Body of pancreas (tissue), 4 donors: ENCODE measurements around the gene LIG4. TPM values are rescaled to one million over a fixed set of nuclear protein-coding genes. Genes with fewer than 3 reads are reported as not detected.
A peak's percentile ranks its signal among the peaks of the same experiment; 100 is the strongest.

ENCODE experiments used
- ATAC-seq: fragments of 150-250 bp; one replicate; pipeline ENCODE4 v1.9.1; 2016
- DNase-seq, 4 donors: peaks; one replicate each; pipeline ENCODE4 v3.0.0-alpha.2; 2019
- H3K27ac ChIP-seq, 4 donors: fragments of 200-600 bp; sonication (generic); 1 replicate in 3 of 4; 2 replicates in 1 of 4; pipeline versions ENCODE4 v1.5.1 to v1.6.1; 2016 to 2019; ENCODE audit warnings: mild to moderate bottlenecking in 1 of 4, mixed read lengths in 1 of 4, moderate library complexity in 1 of 4
- H3K27me3 ChIP-seq, 2 donors: fragments of 200-600 bp; sonication (generic); one replicate each; pipeline ENCODE4 v1.6.0; 2016; ENCODE audit warnings: mild to moderate bottlenecking in 1 of 2
- H3K36me3 ChIP-seq, 2 donors: fragments of 200-600 bp; sonication (generic); replicated peaks in 1 of 2; 2 replicates each; pipeline ENCODE4 v1.5.1; 2016; ENCODE audit warnings: low read depth in 2 of 2; ENCODE audit not compliant: insufficient read depth in 1 of 2
- H3K4me1 ChIP-seq: fragments of 200-600 bp; sonication (generic); one replicate; pipeline ENCODE4 v1.6.0; 2016
- H3K4me3 ChIP-seq, 2 donors: fragments of 200-600 bp; sonication (generic); 1 replicate in 1 of 2; 2 replicates in 1 of 2; pipeline ENCODE4 v1.5.1; 2016 to 2019
- H3K9me3 ChIP-seq, 3 donors: fragments of 200-600 bp; sonication (generic); 1 replicate in 2 of 3; 2 replicates in 1 of 3; pipeline ENCODE4 v1.5.1; 2016
- POLR2A ChIP-seq, 3 donors: fragments of 450-650 bp; IDR thresholded peaks; one replicate each; pipeline ENCODE4 v1.6.1; 2016; ENCODE audit warnings: antibody characterized with exemption in 3 of 3, mild to moderate bottlenecking in 2 of 3
- WGBS, 2 donors: methylation state at CpG; one replicate each; pipeline ENCODE4 v1.1.5; 2017; 5-methylcytosine and 5-hydroxymethylcytosine counted together
- intact Hi-C: fragments of 100-400 bp; cut with DNase I; formaldehyde crosslinking; loops from one replicate; pipeline ENCODE4 v1.15.1; 2023
- total RNA-seq, 2 donors: library from RNA; depleted of rRNA; stranded (reverse); fragments of >200 nt; gene quantifications; one replicate each; pipeline ENCODE4 v1.1.0, GENCODE V29; 2016
- TF ChIP-seq, protein P1 (sequence below), 7 experiments: fragments of 450-650 bp in 4 of 7; fragments of 200-600 bp in 3 of 7; sonication (generic) in 3 of 7; IDR thresholded peaks; one replicate each; pipeline ENCODE4 v1.5.1; 2016 to 2019; ENCODE audit warnings: antibody characterized with exemption in 7 of 7

The LIG4 gene
- total RNA-seq = 1 to 10 TPM; 5.9 to 7.5 TPM

GRCh38 chr13:108215436-108215835 is at the start of gene LIG4:
Gene LIG4, minus strand, starts transcription at chr13:108215536. Its CDS starts 4,268 bp downstream, at chr13:108211268.
- peaks cover 42% of the 10 kb centered on the region for H3K4me1 ChIP-seq
- H3K27me3 ChIP-seq = no peaks in the 10 kb centered on the region
- ATAC-seq = peak; percentile 77
- H3K27ac ChIP-seq = peak within 1 kb of the TSS in 3 of 4 donors; percentile 44 to 65 (median 55)
- H3K9me3 ChIP-seq = no peaks in the 10 kb centered on the region
- H3K36me3 ChIP-seq = no peaks in the 10 kb centered on the region
- intact Hi-C loops = no loop called here
- peak; percentile 92 to 94 (median 94) for DNase-seq
- TF ChIP-seq, protein P1, sequence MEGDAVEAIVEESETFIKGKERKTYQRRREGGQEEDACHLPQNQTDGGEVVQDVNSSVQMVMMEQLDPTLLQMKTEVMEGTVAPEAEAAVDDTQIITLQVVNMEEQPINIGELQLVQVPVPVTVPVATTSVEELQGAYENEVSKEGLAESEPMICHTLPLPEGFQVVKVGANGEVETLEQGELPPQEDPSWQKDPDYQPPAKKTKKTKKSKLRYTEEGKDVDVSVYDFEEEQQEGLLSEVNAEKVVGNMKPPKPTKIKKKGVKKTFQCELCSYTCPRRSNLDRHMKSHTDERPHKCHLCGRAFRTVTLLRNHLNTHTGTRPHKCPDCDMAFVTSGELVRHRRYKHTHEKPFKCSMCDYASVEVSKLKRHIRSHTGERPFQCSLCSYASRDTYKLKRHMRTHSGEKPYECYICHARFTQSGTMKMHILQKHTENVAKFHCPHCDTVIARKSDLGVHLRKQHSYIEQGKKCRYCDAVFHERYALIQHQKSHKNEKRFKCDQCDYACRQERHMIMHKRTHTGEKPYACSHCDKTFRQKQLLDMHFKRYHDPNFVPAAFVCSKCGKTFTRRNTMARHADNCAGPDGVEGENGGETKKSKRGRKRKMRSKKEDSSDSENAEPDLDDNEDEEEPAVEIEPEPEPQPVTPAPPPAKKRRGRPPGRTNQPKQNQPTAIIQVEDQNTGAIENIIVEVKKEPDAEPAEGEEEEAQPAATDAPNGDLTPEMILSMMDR (IDR thresholded peaks at IDR 0.05) = no peak
- TF ChIP-seq POLR2A (IDR thresholded peaks at IDR 0.05) = peak in 2 of 3 donors; percentile 34 to 36
- H3K4me3 ChIP-seq = peak within 1 kb of the TSS in 1 of 2 donors; percentile 37
- 0 to 1% methylated on average over 7 to 23 of the region's 26 CpGs for WGBS, 2 donors

DNA sequence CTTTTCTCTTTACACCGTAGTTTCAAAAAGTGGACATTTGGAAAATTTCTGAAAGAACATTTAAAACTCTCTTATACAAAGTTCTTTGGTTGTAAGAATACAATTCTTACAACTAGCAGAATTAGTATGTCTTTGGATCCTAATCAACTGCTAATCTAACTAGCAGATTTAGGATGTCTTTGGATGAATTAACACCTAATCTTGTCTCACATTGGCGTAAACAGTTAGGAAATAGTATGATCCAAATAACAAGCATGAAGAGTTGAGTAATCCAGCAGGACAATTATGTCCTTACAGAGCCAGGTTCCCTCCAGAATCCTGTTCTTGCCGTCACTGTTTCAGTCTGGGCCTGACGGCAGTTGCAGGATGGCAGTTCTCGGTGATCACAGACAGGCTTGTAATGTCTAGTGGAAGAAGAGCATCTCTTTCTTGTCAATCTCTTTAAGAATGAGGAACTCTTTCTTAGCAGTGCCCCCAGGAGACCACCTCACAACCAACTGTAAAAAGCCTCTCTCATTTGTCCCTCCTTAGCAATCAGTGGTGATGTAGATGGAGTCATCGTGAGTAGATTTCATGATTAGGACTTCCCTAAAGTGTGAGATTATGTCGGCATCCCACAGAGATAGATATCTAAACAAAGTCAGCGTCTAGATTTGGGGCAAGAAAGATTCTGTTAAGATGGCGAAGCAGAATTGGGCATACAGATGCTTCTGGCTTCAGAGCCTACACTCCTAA is 48.5 kb upstream of the LIG4 start:
- ATAC-seq (no peak), DNase-seq (no peak)
- Histone ChIP-seq H3K27me3 (no peaks in the 10 kb centered on the region), H3K27ac (no peak overlapping the region), H3K4me1 (no peaks in the 10 kb centered on the region), H3K4me3 (no peak overlapping the region), H3K36me3 (no peaks in the 10 kb centered on the region), H3K9me3 (no peaks in the 10 kb centered on the region)
- no peak for TF ChIP-seq POLR2A (IDR thresholded peaks at IDR 0.05)
- TF ChIP-seq, protein P1 (IDR thresholded peaks at IDR 0.05) = no peak
- intact Hi-C loops = no loop called here
- WGBS, 2 donors = 92 to 95% methylated on average over 9 of the region's 9 CpGs

- intact Hi-C loops = no loop called here
- peaks cover 0 to 5% (median 0%) of the 10 kb centered on the region in 3 donors for H3K9me3 ChIP-seq
- H3K27ac ChIP-seq = no peak overlapping the region
- no peak overlapping the region for H3K4me3 ChIP-seq
- WGBS, 2 donors = 31 to 33% methylated on average over 2 of the region's 2 CpGs
- no peaks in the 10 kb centered on the region for H3K4me1 ChIP-seq
- no peaks in the 10 kb centered on the region for H3K27me3 ChIP-seq
- DNase-seq (no peak), ATAC-seq (no peak)
- H3K36me3 ChIP-seq = no peaks in the 10 kb centered on the region
- TF ChIP-seq POLR2A (IDR thresholded peaks at IDR 0.05) = no peak
- TF ChIP-seq, protein P1 (IDR thresholded peaks at IDR 0.05) = no peak
Measured at GRCh38 chr13:108257248-108257647, 41.9 kb upstream of the LIG4 start.

DNA sequence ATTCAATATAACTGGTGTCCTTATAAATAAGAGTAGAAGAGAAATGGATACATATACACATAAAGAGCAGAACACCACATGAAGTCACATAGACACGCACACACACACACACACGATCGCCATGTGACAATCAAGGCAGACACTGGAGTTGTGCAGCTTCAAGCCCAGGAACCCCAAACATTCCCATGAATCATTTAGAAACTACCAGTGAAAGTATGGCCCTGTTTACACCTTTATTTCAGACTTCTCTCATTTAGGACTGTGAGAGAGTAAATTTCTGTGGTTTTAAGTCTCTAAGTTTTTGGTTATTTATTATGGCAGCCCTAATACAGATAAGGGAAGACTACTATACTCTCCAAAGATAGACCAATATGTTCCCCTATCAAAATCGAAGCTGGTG is 33.8 kb upstream of the LIG4 start:
- DNase-seq = no peak
- no peak for TF ChIP-seq POLR2A (IDR thresholded peaks at IDR 0.05)
- TF ChIP-seq, protein P1 (IDR thresholded peaks at IDR 0.05) = no peak
- no peak overlapping the region for H3K27ac ChIP-seq
- no peak overlapping the region for H3K4me3 ChIP-seq
- H3K27me3 ChIP-seq = no peaks in the 10 kb centered on the region
- ATAC-seq = no peak
- peaks cover 0 to 5% (median 0%) of the 10 kb centered on the region in 3 donors for H3K9me3 ChIP-seq
- intact Hi-C loops = no loop called here
- no peaks in the 10 kb centered on the region for H3K4me1 ChIP-seq
- 65 to 71% methylated on average over 4 of the region's 4 CpGs for WGBS, 2 donors
- no peaks in the 10 kb centered on the region for H3K36me3 ChIP-seq

DNA sequence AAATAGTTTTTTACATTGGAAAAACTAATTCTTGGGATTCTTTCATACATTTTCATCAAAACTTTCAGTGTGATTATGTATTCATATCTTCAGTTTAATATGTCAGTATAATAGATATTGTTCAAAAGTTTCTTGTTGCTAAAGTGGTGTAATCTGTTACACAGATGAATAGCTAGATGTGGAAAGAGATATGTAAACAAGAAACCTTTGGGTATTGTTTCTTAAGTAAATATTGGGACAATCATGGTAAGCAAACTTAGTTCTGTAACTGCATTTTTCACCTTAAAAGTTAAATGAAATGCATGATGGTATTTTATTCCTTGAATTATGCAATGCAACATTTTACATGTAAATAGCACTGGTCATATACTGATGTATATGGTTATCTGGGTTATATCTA is 15.0 kb upstream of the LIG4 start:
- peaks cover 16% of the 10 kb centered on the region for H3K4me1 ChIP-seq
- H3K4me3 ChIP-seq = no peak overlapping the region
- DNase-seq (no peak), ATAC-seq (no peak)
- no peaks in the 10 kb centered on the region for H3K36me3 ChIP-seq
- no peak overlapping the region for H3K27ac ChIP-seq
- TF ChIP-seq, protein P1 (IDR thresholded peaks at IDR 0.05) = no peak
- TF ChIP-seq POLR2A (IDR thresholded peaks at IDR 0.05) = no peak
- intact Hi-C loops = no loop called here
- H3K27me3 ChIP-seq = no peaks in the 10 kb centered on the region
- no peaks in the 10 kb centered on the region for H3K9me3 ChIP-seq
